ENCODE results near the gene PADI6. TPM values are rescaled to one million over a fixed set of nuclear protein-coding genes. Genes with fewer than 3 reads are reported as not detected.

The PADI6 gene
- total RNA-seq, 1 donor from 2014 or later: not detected

- no peak for DNase-seq (ENCODE audit: low read depth in 2 of 2)
Observed at GRCh38 chr1:17434016-17434415, 62.0 kb downstream of the PADI6 start.

GRCh38 chr1:17434601-17435000 is 62.6 kb downstream of the PADI6 start:
- no peak for DNase-seq (ENCODE audit: low read depth in 2 of 2)

GRCh38 chr1:17436380-17437174 is 64.6 kb downstream of the PADI6 start:
- peak in 1 of 2 donors; percentile 12 for DNase-seq (ENCODE audit: low read depth in 2 of 2)

- no peak for DNase-seq (ENCODE audit: low read depth in 2 of 2)
Observed at GRCh38 chr1:17437260-17437579, 65.2 kb downstream of the PADI6 start.

GRCh38 chr1:17437580-17438317 is 65.8 kb downstream of the PADI6 start:
- peak in 1 of 2 donors; percentile 49 for DNase-seq (ENCODE audit: low read depth in 2 of 2)

- DNase-seq (ENCODE audit: low read depth in 2 of 2): peak in 1 of 2 donors; percentile 80
Observed at GRCh38 chr1:17438318-17439249, 66.6 kb downstream of the PADI6 start.

- DNase-seq (ENCODE audit: low read depth in 2 of 2): peak; percentile 57 to 81
Observed at GRCh38 chr1:17439250-17440073, 67.5 kb downstream of the PADI6 start, which contains the start of gene RCC2. RCC2 (minus strand) TSS chr1:17439677; CDS start chr1:17438514, 1,163 bp downstream.

- no peak for DNase-seq (ENCODE audit: low read depth in 2 of 2)
Observed at GRCh38 chr1:17440074-17440826, 68.3 kb downstream of the PADI6 start.

- DNase-seq (ENCODE audit: low read depth in 2 of 2): no peak
Observed at GRCh38 chr1:17440827-17441168, 68.8 kb downstream of the PADI6 start.

- no peak for DNase-seq (ENCODE audit: low read depth in 2 of 2)
Observed at GRCh38 chr1:17441265-17441992, 69.4 kb downstream of the PADI6 start.

- DNase-seq (ENCODE audit: low read depth in 2 of 2): no peak
Observed at GRCh38 chr1:17441993-17442357, 70.0 kb downstream of the PADI6 start.

- DNase-seq (ENCODE audit: low read depth in 2 of 2): no peak
Observed at GRCh38 chr1:17442841-17443240, 70.8 kb downstream of the PADI6 start.

GRCh38 chr1:17447501-17447992 is 75.6 kb downstream of the PADI6 start:
- DNase-seq (ENCODE audit: low read depth in 2 of 2): no peak

Other genes starting within 250 kb of the PADI6 start
- under 0.01 and 0.13 TPM in 2 replicates for gene PADI1, start 167.1 kb upstream of the PADI6 start, total RNA-seq
- gene PADI3, start 123.1 kb upstream of the PADI6 start, total RNA-seq: not detected in 2 replicates
- gene PADI4, start 64.0 kb upstream of the PADI6 start, total RNA-seq: not detected in 2 replicates
- 72.0 and 80.2 TPM in 2 replicates for gene RCC2, start 67.5 kb downstream of the PADI6 start, total RNA-seq
- gene ARHGEF10L, start 167.5 kb downstream of the PADI6 start, total RNA-seq: 1.2 and 1.5 TPM in 2 replicates